PC-9 (cell line): ENCODE data around the gene JDP2.

Experiments
- EZH2 ChIP-seq: fragments of 200-600 bp; sonication (generic); IDR thresholded peaks from 2 replicates; pipeline ENCODE4 v1.8.0; 2017; ENCODE audit warnings: antibody characterized with exemption, low read depth
- TF ChIP-seq, protein P1 (sequence below): fragments of 200-600 bp; sonication (generic); conservative IDR thresholded peaks from 2 replicates; pipeline ENCODE4 v1.6.1; 2017; ENCODE audit warnings: mixed run types, antibody characterized with exemption, mild to moderate bottlenecking, moderate library complexity

DNA sequence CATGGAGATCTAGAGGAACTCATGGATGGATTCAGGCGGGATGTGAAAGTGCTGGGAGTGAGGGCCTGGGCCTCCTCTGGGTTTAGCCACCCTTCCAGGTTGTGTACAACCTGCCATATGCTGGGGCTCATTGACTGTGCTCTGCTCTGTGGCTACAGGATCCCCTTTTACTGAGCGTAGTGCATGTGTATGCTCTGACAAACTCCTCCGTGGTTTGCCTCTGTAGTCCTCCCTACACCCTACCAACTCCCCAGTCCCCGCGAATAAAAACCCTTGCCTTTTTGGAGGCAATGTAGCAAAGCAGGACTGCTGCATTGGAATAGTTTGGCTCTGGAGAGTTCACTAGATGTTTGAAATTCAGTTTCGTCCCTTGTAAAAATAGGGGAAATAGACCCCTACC lies 17.4 kb downstream of the JDP2 start:
- TF ChIP-seq, protein P1, sequence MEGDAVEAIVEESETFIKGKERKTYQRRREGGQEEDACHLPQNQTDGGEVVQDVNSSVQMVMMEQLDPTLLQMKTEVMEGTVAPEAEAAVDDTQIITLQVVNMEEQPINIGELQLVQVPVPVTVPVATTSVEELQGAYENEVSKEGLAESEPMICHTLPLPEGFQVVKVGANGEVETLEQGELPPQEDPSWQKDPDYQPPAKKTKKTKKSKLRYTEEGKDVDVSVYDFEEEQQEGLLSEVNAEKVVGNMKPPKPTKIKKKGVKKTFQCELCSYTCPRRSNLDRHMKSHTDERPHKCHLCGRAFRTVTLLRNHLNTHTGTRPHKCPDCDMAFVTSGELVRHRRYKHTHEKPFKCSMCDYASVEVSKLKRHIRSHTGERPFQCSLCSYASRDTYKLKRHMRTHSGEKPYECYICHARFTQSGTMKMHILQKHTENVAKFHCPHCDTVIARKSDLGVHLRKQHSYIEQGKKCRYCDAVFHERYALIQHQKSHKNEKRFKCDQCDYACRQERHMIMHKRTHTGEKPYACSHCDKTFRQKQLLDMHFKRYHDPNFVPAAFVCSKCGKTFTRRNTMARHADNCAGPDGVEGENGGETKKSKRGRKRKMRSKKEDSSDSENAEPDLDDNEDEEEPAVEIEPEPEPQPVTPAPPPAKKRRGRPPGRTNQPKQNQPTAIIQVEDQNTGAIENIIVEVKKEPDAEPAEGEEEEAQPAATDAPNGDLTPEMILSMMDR = no peak
- TF ChIP-seq EZH2 = no peak
